OCI-LY1 (cell line): ENCODE data around the gene AQP1.

Source experiments
- H2AFZ ChIP-seq: fragments of 200-600 bp; sonication (generic), shearing (Covaris generic); 2 replicates; pipeline ENCODE4 v1.6.0; 2014; ENCODE audit warnings: antibody characterized with exemption, mild to moderate bottlenecking, low read length
- H3F3A ChIP-seq: fragments of 200-600 bp; sonication (generic), shearing (Covaris generic); 2 replicates; pipeline ENCODE4 v1.6.0; 2014; ENCODE audit warnings: mild to moderate bottlenecking, antibody characterized with exemption, low read length, moderate library complexity; ENCODE audit not compliant: insufficient read depth
- H3K27ac ChIP-seq: fragments of 200-600 bp; sonication (generic); 2 replicates; pipeline ENCODE4 v1.5.1; 2014; ENCODE audit warnings: low read length, mixed run types, mild to moderate bottlenecking, low read depth; ENCODE audit not compliant: poor library complexity, severe bottlenecking
- H3K27me3 ChIP-seq: fragments of 200-600 bp; sonication (generic); 2 replicates; pipeline ENCODE4 v1.6.0; 2014; ENCODE audit warnings: antibody characterized with exemption, mild to moderate bottlenecking, low read length, moderate library complexity; ENCODE audit not compliant: insufficient read depth
- H3K36me3 ChIP-seq: fragments of 200-600 bp; sonication (generic); 2 replicates; pipeline ENCODE4 v1.6.1; 2014; ENCODE audit warnings: mild to moderate bottlenecking, antibody characterized with exemption, low read length, moderate library complexity, mixed read lengths; ENCODE audit not compliant: insufficient read depth
- H3K4me1 ChIP-seq: fragments of 200-600 bp; sonication (generic); 2 replicates; pipeline ENCODE4 v1.5.1; 2014; ENCODE audit warnings: mild to moderate bottlenecking, low read length, moderate library complexity; ENCODE audit not compliant: insufficient read depth, severe bottlenecking
- H3K4me2 ChIP-seq: fragments of 200-600 bp; sonication (generic), shearing (Covaris generic); 2 replicates; pipeline ENCODE4 v1.6.1; 2014; ENCODE audit warnings: low read length
- H3K4me3 ChIP-seq: fragments of 200-600 bp; sonication (generic); 2 replicates; pipeline ENCODE4 v1.5.1; 2014; ENCODE audit warnings: low read length, low read depth, mild to moderate bottlenecking, mixed read lengths; ENCODE audit not compliant: poor library complexity, severe bottlenecking
- H3K79me2 ChIP-seq: fragments of 200-600 bp; shearing (Covaris generic); 2 replicates; pipeline ENCODE4 v1.6.1; 2016; ENCODE audit warnings: mixed run types, low read length, mixed read lengths; ENCODE audit not compliant: insufficient read depth
- H3K9ac ChIP-seq: fragments of 200-600 bp; sonication (generic), shearing (Covaris generic); 2 replicates; pipeline ENCODE4 v1.6.1; 2014; ENCODE audit warnings: mild to moderate bottlenecking, low read length, mixed read lengths
- H3K9me2 ChIP-seq: fragments of 200-600 bp; sonication (generic), shearing (Covaris generic); 2 replicates; pipeline ENCODE4 v1.6.1; 2014; ENCODE audit warnings: low read depth, mild to moderate bottlenecking, low read length, mixed read lengths
- H3K9me3 ChIP-seq: fragments of 200-600 bp; shearing (Covaris generic); 2 replicates; pipeline ENCODE4 v1.6.1; 2014; ENCODE audit warnings: low read length, mixed read lengths
- H4K20me1 ChIP-seq: fragments of 200-600 bp; sonication (generic), shearing (Covaris generic); 2 replicates; pipeline ENCODE4 v1.6.0; 2016; ENCODE audit warnings: mild to moderate bottlenecking, low read length; ENCODE audit not compliant: insufficient read depth
- CTCF ChIP-seq: fragments of 200-600 bp; sonication (generic), shearing (Covaris generic); IDR thresholded peaks from 2 replicates; pipeline ENCODE4 v1.5.1; 2017; ENCODE audit warnings: mild to moderate bottlenecking, antibody characterized with exemption, low read length, moderate library complexity, mixed read lengths
- EZH2 ChIP-seq: fragments of 200-600 bp; sonication (generic), shearing (Covaris generic); IDR thresholded peaks from 2 replicates; pipeline ENCODE4 v1.8.0; 2017; ENCODE audit warnings: borderline replicate concordance, mixed run types, mild to moderate bottlenecking, antibody characterized with exemption, low read length, moderate library complexity, mixed read lengths

The AQP1 gene

GRCh38 chr7:30894009-30894408 lies 17.6 kb upstream of the AQP1 start:
- Histone ChIP-seq H4K20me1 (no peaks in the 10 kb centered on the region), H3K9ac (no peak overlapping the region), H3K4me3 (no peak overlapping the region), H3K36me3 (no peaks in the 10 kb centered on the region), H3K9me2 (no peaks in the 10 kb centered on the region), H3K27ac (no peak overlapping the region), H3F3A (no peaks in the 10 kb centered on the region), H3K27me3 (peaks cover 5% of the 10 kb centered on the region; the same call in 1 of the 2 replicates), H3K79me2 (no peaks in the 10 kb centered on the region), H3K4me1 (no peaks in the 10 kb centered on the region), H3K4me2 (no peak overlapping the region), H3K9me3 (no peaks in the 10 kb centered on the region), H2AFZ (no peak overlapping the region)
- TF ChIP-seq EZH2: no peak
- no peak for TF ChIP-seq CTCF

GRCh38 chr7:30894866-30895605 lies 16.6 kb upstream of the AQP1 start:
- H4K20me1 ChIP-seq: no peaks in the 10 kb centered on the region
- H3K9ac ChIP-seq: no peak overlapping the region
- no peaks in the 10 kb centered on the region for H3F3A ChIP-seq
- no peak; the same call in 1 of the 2 replicates for TF ChIP-seq CTCF
- no peak for TF ChIP-seq EZH2
- no peaks in the 10 kb centered on the region for H3K36me3 ChIP-seq
- no peaks in the 10 kb centered on the region for H3K27me3 ChIP-seq
- H3K27ac ChIP-seq: no peak overlapping the region
- no peaks in the 10 kb centered on the region for H3K9me2 ChIP-seq
- H3K4me2 ChIP-seq: no peak overlapping the region
- no peak overlapping the region for H3K4me3 ChIP-seq
- no peaks in the 10 kb centered on the region for H3K4me1 ChIP-seq
- H3K79me2 ChIP-seq: no peaks in the 10 kb centered on the region
- no peak overlapping the region for H2AFZ ChIP-seq
- H3K9me3 ChIP-seq: no peaks in the 10 kb centered on the region

- Histone ChIP-seq H3K27me3 (no peaks in the 10 kb centered on the region), H3K9me2 (no peaks in the 10 kb centered on the region), H3K4me1 (no peaks in the 10 kb centered on the region), H2AFZ (no peak overlapping the region), H4K20me1 (no peaks in the 10 kb centered on the region), H3K9me3 (no peaks in the 10 kb centered on the region), H3K27ac (no peak overlapping the region), H3K9ac (no peak overlapping the region), H3F3A (no peaks in the 10 kb centered on the region), H3K4me2 (no peak overlapping the region), H3K36me3 (no peaks in the 10 kb centered on the region), H3K79me2 (no peaks in the 10 kb centered on the region), H3K4me3 (no peak overlapping the region)
- TF ChIP-seq EZH2 (no peak), CTCF (no peak)
Measured at GRCh38 chr7:30896036-30896435, 15.6 kb upstream of the AQP1 start.
